GM19023 (cell line): ENCODE results near the gene NUDCD3.
"Not testable (repeated sequence)": the region's sequence is repeated elsewhere in the genome, so short reads cannot be mapped to it uniquely, and the experiment has no call there.

Experiments used
- ATAC-seq: cut with Tn5 transposase; IDR thresholded peaks from one replicate; pipeline ENCODE4 v1.9.1; 2021; ENCODE audit warnings: mild to moderate bottlenecking, moderate library complexity; ENCODE audit not compliant: unreplicated experiment

Gene NUDCD3

DNA sequence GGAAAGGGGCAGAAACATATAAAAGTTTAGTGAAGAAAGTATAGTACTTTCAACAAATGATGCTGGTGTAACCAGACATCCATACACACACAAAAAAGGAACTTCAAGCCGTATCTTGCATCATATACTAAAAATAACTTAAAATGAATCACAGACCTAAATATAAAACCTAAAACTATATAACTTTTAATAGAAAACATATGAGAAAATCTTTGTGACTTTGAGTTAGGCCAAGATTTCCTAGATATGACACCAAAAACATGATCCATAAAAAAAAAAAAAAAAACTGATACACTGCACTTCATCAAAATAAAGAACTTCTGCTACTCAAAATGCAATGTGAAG lies 40.9 kb downstream of the NUDCD3 start:
- no peak for ATAC-seq

DNA sequence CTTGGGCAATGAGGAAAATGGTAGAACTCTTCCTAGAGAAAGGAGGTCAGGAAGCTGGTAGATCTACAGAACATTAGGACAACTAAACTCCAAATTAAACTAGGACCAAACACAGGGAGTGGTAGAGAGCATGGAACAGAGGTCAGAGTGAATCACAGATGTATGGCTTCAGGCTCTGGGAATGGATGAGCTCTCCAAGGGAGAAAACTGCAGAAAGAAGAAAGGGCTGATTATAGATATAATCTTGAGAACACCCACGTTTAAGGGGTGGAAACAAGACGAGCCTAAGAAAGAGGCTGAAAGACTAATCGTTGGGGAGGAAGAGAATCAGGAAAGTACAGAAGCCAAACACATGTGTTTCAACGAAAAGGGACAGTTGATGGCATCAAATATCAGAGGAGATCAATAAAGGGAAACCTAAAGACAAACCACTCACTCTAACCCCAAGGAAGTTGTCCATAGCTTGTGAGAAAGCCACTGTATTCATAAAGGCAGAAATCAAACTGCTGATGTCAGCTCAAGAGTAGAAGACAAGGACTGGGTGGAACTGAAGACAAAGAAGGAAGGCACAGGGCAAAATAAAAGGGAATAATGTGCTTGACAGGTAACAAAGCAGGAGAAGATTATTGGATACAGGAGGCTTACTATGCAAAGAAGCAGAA lies 41.4 kb downstream of the NUDCD3 start:
- ATAC-seq: no peak

DNA sequence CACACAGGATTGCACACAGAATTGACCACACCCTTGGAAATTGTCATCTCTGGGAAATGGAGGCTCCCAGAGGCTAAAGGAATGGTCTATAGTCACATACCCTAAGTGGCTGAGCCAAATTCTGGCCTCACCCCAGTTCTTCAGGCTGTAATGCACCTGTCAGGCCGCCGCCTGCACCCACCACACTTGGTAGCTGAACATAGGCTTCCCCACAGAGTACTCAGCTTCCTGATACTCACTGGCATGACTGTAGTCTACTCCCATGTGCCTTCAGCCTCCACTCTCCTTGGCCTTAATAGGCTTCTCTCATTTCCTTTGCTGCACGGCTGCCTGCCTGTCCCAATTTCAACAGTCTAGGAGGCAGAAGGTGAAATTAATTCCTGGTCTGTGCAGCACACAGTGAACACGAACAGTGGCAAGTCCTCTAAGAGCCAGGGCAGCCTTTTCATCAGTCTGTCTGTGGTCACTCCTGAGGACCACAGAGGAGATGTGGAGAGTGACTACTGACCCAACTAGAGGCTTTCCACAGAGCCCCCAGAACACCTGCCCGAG lies 42.5 kb downstream of the NUDCD3 start:
- ATAC-seq: no peak

DNA sequence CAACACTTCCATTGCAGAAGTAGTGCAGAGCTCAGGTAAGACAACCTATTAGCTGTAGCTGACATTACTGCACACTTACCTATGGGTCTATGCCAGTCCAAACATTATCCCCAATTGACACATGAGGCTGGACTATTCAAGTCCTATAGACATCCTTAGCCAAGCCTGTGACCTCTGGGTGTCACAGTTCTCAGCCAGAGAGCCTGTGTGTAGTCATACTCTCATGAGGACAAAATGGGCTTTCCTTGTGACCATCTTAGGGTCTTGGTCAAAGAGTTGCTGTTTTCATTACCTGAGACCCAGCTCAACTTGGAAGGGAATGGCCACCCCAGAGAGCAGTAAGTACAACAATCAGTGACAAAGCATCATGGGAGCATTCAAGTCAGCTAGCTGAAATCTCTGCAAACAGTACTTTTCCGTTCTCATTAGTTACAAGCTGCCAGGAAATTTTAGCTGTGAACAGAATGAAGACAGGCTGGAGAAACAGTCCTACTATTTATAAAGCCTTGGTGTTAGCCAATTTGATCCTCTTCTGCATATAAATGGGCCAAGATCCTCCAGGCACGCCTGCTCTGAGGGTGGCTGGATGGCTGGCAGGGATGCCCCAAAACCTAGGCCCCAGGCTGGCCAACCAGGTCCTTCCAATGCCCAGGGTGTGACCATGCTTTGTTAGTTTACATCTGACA lies 44.3 kb downstream of the NUDCD3 start:
- no peak for ATAC-seq

DNA sequence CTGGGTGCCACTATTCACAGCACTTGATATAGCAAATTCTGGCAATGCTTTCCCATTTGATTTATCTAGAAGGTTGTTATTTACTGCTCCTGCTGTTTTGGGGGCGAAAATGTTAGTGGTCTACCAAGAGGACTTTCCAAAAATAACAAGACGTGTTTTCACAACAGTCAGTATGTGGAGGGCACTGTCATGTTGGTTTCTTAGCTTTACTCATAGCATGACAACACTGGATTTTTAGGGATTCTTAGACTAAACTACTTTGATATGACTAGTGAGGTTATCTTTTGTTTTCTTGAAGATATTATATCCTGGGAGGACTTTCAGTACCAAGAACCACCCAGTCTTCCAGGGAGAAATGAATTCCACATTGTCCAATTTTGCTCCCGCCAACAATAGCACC lies 49.4 kb downstream of the NUDCD3 start:
- ATAC-seq: no peak

DNA sequence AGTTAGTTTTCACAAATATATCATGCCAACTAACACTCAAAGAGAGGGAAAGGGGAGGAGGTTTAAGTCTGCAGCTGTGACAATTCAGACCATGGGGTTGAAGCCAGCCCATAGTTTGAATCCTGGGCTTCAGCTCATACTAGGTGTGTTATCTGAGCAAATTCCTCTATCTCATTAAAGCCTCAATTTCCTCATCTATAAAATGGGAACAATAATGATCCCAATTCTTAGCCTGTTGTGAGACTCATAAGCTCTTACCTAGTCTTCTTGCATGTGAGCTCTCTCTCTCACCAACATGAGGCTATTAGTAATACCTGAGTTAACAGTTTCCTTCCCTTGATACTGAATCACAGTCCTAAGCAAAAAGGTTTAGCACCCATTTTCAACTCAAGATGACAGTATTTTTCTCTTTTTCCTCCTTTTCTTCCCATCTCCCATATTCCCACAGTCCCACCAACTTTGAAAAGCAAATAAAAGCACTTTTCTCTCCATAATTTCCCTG lies 49.8 kb downstream of the NUDCD3 start:
- no peak for ATAC-seq

DNA sequence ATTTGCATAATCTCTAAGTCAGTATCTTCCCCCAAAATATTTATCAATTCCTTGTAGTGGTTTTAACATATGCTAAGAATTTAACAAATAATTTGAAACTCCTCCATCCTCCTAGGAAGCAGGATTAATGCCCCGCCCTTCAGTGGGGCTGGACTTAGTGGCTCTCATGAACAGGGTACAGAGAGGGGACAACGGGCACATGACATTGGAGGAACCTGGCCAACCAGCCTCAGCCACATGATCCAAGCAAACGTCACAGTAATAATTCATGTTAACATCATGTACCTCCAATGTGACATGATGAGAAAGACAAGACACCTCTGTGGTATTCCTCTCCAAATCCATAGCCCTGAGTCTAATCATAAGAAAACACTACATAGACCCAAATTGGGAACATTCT lies 50.5 kb downstream of the NUDCD3 start:
- ATAC-seq: no peak

DNA sequence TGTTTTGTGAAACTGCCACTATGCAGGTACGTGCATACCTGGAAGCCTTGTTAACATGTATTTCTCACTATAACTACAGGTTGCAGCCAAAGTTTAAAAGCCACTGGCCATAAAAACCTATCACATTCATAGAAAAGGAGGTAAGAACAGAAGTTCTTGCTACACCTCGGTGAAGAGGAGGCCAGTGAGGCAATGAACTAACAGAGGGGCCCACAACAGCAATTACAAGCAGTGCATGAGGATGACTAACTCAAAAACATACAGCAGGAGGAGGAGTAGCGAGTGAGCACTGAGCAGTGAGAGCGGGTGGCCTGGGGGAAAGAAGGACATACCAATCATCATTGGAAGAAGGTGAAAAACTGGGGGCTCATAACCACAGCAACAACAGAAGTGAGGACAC lies 51.6 kb downstream of the NUDCD3 start:
- ATAC-seq: no peak

DNA sequence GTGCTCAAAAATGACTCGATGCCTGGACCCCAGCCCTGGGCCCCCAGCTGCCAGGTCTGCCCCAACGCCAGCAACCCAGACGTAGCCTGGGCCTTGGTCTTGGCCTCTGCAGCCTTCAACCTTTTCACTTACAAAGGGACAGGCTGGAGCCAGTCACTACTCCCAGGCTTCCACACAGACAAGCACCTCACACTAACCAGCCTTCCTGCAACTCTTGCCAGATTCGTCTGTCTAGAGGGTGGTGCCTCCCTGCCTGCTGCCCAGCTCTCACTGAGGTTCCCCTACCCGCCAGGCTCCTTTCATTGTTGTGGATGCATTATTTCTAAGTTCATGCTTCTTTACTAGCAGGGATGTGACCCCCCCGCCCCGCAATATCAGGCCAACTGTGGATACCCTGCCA lies 56.3 kb downstream of the NUDCD3 start:
- no peak for ATAC-seq

DNA sequence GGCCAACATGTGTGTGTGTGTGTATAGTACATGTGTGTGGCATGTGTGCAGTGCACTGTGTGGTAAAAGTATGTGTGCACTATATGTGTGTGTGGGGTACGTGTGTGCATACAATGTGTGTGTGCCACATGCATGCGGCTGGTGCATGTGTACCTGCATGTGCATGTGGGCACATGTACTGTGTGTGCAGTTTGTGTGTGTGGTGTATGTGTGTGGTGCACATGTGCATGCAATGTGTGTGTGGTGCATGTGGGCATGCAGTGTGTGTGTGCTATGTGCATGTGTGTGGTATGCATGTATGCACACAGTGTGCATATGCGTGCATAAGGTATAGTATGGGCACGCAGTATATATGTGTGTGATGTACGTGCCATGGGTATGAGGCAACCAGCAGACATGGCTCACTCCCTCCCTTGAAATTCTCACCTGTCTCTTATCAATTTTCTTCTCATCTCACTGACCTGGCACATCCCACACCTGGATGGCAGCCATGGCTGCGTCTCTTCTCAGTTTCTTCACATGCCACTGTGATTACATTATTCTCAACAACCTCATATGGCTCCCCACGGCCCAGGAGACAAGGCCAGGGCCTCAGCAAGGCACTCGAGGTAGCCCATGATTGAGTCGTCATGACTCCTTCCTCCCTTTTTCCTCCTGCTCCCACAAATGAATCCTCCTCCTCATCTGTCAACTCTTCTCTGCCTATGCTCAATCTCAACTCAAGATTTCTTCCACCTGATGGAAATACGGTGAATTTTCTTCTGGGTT lies 57.0 kb downstream of the NUDCD3 start:
- no peak for ATAC-seq

DNA sequence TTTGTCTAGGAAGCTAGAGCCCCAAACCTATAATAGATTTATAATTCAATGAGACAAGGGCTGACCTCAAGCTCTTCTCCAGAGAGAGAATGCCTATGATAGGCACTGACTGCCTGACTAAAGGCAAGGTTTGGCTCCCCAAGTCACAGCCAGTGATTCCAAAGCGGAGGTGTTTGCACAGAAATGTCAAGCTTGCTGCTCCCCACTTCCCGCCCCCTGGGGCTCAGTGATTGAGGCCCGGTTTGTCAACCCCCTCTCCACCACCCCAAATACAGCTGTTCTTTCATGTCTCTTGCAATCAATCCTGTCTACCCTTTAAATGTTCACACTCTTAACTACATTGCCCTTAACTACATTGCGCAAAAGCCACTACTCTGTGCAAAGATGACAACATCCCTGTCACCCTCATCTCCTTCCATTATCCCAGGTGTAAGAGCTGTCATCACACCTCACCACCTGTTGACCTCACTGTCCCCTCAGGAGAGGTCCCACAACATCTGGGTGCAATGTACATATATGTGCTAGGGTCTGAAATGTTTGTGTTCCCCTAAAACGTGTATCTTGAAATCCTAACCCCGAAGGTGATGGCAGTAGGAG lies 58.0 kb downstream of the NUDCD3 start:
- ATAC-seq: no peak

DNA sequence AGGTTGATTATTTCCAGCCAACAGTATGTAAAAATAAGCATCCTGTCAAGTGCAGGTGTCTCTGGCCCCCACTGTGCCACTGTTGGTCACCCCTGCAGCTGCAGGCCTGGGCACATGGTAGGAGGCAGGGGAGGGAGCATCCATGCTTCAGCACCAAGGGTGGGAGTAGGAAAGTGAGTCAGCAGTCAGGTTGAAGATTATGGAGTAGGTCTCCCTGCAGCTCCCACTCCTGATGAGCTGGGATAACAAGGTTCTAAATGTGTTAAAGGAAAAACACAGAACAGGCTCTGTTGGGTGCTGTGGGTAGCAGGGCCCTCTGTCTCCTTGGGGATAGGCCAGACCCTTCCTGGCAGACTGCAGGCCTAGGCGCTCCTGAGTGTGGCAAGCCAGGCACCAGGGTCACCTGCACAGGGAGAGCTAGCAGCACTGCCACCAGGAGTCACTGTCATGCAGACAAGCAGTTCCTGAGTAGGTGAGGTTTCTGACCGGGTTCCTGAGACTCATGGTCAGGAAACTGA lies 59.3 kb downstream of the NUDCD3 start:
- ATAC-seq: peak; percentile 69

DNA sequence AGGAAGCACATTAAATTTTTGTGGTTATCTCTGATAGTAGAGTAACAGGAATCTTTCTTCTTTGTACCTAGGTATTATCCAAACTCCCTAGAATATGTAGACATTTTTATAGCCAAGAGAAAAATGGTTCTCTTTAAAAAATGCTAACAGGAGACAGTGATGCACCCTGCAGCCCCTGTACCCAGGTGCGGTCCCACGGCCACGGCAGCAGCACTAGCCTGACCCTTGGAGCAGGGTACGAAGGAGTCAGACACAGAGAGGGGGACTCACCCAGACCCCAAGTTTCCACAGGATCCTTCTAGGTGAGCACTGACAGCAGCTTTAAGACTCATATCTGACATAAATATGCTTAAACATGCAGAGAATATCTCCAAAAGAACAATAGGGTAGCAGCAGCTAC lies 60.4 kb downstream of the NUDCD3 start:
- no peak for ATAC-seq

DNA sequence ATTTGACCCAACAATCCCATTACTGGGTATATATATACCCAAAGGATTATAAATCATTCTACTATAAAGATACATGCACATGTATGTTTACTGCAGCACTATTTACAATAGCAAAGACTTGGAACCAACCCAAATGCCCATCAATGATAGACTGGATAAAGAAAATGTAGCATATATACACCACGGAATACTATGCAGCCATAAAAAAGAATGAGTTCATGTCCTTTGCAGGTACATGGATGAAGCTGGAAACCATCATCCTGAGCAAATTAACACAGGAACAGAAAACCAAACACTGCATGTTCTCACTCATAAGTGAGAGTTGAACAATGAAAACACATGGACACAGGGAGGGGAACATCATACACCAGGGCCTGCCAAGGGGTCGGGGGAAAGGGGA lies 65.7 kb downstream of the NUDCD3 start:
- not testable (repeated sequence) for ATAC-seq

DNA sequence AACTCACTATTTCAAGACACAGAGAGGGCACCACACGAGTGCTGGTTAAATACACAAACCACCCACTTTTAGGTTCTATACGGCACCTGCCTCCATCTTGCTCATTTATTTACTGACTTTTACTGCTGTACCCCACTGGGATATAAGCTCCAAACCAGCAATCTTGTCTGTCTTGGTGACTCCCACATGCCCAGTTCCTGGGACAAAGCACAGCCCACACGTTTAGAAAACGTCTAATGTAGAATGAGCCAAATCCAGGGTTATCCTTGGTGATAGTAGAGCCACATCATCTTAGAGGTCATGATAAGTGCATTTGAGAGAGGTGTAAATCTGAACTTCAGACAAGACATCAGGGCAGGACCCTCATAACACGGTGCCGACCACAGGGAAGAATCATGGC lies 73.5 kb downstream of the NUDCD3 start:
- ATAC-seq: no peak

DNA sequence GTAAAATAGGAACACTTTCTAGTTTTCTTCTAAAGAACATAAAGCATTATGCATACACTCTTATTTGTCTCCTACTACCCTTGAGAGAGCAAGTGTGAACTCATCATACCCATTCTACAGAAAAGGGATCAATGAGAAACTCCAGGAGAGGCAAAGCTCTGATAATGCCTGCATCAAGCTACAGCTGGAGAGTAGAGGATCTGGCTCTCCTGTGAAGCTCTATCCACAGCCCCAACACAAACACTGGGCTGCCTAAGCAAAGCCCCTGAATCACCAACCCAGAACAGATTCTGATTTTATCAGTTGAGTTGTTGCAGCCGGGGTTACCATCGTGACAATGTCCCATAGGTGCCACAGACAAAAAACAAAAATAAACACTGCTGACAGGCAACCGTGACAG lies 74.9 kb downstream of the NUDCD3 start:
- ATAC-seq: no peak

DNA sequence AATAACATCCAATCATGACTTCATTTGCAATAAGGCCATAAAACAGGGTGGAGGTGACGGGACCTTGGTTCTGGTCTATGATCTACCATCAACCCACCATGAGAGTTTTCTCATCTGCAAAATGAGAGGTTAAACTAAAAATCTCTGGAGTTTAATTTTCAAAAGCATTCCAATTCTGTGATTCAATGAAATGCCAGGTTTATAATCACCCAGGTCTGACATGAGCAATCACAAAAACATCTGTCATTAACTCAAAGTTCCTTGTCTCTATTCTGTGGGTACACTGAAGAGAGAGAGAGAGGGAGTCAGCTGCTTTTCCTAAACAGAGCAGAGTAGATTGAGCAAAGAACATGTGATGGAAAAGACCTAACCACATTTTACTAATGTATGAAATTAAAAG lies 75.4 kb downstream of the NUDCD3 start:
- no peak for ATAC-seq

DNA sequence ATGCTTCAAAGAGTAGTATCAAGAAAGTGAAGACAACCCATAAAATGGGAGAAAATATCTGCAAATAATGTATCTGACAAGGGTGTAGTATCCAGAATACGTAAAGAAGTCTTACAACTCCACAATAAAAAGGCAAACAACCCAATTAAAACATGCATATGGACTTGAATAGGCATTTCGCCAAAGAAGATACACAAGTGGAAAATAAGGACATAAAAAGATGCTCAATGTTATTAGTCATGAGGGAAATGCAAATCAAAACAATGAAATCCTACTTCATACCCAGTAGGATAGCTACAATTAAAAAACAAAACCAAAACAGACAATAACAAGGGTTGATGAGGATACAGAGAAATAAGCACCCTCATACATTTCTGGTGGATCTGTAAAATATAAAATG lies 79.2 kb downstream of the NUDCD3 start:
- no peak for ATAC-seq

DNA sequence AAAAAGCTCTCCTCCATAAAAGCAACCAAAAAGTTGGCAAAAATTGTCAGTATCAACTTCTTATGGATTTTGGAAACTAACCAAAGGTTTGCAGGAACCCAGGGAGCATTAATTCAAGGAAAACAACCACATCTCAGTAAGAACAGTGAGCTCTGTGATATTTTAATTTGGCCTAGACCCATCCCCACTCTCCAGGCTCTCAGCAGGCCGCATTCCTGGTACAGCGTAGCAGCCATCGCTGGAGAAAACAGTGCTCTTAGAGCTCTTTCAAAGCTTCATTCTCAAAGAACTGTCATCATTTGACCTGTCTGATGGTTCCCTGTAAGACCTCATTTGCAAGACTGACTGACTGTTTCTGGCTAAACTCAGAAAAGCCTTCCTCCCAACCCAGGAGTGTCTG lies 81.9 kb downstream of the NUDCD3 start:
- ATAC-seq: no peak

DNA sequence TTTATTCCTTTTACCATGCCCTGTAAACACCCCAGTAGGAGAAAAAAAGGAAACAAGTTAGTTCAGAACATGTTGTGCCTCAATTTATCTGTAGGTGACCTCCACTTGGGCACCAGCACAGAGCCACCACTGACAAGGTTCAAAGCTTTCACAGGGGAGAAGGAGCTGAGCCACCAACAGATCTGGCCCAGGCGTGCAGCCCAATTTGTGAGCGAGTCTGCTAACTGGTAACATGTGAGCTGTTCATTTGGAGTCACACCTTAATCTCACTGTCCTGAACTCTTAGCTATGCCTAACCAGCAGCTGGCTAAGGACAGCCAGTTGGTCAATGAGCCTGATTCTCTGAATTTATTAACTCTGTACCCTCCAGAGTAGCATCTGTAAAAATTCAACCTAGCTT lies 86.7 kb downstream of the NUDCD3 start:
- no peak for ATAC-seq

DNA sequence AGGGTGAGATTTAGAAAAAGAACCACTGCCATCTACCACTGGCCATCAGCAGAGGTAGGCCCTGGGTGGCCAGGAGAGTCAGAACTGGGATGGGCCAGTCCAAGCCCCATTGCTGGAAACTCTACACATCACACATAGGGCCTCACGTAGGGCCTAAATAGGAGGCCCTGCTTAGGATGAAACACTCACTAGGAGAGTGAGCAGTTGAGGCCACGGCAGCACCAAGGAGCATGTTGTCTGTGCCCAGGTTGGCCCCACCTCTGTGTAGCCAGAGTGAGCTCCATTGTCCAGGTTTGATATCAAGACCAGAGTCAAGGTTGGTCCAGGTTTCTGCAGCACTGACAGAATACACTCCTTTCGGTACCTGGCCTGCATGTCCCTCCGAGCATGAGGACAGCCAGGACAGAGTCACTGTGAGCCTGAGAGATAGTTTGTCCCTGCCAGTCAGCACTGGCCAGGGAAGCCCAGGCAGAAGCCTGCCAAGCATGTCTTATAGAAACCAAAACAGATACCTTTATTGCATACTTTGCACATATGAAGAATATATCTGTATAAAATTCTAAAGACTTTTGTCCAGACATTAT lies 87.2 kb downstream of the NUDCD3 start:
- ATAC-seq: no peak
